GM18511 (cell line): ENCODE data around the gene SYMPK.

Experiments used
- ATAC-seq: cut with Tn5 transposase; IDR thresholded peaks from one replicate; pipeline ENCODE4 v1.9.1; 2021; ENCODE audit warnings: mild to moderate bottlenecking, moderate library complexity; ENCODE audit not compliant: unreplicated experiment

SYMPK gene

DNA sequence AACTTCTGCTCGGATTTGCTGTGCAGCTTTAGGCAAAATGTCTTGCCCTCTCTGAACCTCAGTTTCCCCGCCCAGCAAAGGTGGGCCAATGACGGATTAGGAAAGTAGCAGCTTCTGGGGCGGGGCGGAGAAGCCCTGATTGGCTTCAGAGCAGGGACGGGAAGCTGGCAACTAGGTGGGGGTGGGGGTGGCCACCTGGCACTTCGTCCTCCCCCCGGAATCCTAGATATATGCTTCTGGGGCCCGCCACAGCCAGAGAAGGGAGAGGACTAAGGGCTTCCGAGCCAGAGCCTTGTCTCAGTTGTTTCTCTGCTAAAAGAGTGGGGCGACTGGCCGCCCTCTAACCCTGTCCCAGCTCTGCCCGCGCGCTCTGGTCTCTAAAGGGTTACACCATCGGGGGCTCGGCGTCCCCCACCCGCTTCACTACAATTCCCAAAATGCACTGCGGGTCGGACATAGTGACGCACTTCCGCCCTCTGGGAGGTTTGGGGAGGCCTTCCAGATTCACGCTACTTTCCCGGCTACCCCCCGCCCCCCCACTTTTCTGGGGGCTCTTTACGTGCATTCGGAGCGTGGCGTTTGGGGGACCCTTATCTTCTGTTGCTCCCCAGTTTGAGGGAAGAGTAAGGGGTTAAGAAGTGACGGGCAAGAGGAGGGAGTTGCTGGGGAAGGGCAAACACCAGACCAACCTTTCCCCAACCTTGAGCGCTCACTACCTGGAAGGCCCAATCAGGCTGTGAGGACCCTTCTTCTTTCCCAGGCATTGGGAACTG is 23.7 kb upstream of the SYMPK start:
- peak; percentile 67 for ATAC-seq

DNA sequence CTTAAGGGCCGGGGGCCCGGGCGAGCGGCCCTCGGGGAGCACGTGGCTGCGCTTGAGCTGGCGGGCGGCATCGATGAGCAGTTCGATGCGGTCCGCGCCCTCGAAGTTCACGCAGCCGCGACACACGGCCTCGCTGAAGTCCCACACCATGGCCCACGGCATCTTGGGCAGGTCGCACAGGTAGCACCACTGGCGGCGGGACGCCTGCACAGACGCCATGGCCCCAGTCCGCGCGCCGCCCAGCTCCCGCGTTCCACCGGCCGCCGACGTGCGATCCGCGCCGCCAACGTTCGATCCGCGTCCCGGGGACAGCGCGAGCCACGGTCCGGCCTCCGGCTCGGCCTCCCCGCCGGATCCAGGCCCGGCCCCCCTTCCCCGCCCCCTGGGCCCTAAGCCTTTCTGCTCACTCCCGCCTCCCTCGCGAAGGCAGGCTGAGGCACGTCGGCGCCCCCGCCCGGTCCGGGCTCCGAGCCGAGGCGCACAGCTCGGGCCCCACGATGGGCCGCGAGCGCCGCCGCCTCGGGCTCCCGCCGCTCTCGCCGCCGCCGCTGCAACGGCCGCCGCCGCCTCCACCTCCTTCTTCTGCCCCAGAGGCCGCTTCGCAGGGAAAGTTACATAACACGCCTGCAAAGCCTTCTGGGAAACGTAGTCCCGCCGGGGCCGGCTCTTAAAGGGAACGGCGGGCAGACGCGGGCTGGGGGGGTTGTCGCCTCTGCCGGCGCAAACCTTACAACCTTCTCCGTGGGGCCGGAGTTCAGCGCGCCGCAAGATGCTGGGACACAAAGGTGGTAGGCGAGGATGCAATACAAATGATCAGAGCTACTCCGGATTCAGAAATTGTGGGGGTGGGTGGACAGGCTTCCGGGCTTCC is 22.8 kb upstream of the SYMPK start, which contains the start of gene IRF2BP1:
TSS of gene IRF2BP1 (minus strand) at position 586 of the 871 bp plus-strand sequence. CDS start at position 219, 367 bp downstream.
- peak; percentile 59 for ATAC-seq

DNA sequence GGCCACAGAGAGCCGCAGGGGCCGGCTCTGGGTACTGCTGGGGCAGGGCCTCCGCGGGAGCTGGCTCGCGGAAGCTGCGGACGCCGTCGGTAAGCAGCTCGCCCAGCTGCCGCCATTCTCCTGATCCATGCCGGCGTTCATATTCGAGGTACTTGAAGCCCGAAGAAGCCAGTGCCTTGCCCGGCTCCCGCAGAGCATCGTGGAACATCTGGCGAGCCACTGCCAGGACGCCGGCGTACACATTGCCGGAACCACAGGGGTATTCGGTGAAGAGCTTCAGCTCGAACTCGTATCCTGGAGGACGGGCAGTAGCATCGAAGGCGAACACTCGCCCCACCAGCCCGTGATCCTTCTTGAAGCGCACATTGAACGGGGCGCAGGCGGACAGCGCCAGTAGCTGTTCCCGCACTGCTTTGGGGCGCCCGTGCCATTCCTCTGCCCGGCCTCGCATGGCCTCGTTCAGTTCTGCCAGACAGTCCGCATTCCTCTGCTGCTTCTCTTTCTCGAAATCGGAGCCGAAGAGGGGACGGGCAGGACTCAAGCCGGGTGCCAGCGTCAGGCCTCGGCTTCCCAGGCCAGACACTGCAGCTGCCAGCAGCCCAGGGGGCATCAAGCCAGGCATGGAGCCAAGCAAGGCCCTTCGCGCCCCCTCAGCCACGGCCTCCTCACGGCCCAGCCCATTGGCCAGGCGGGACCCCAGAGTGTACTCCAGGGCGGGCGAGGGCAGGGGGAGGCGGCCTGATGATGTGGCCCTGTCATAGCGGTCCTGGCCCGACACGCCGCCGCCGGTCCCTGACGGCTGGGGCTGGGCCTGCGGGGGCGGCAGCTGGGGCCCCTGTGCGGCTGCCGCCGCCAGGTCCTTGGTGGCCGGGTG is 22.0 kb upstream of the SYMPK start:
- no peak for ATAC-seq

DNA sequence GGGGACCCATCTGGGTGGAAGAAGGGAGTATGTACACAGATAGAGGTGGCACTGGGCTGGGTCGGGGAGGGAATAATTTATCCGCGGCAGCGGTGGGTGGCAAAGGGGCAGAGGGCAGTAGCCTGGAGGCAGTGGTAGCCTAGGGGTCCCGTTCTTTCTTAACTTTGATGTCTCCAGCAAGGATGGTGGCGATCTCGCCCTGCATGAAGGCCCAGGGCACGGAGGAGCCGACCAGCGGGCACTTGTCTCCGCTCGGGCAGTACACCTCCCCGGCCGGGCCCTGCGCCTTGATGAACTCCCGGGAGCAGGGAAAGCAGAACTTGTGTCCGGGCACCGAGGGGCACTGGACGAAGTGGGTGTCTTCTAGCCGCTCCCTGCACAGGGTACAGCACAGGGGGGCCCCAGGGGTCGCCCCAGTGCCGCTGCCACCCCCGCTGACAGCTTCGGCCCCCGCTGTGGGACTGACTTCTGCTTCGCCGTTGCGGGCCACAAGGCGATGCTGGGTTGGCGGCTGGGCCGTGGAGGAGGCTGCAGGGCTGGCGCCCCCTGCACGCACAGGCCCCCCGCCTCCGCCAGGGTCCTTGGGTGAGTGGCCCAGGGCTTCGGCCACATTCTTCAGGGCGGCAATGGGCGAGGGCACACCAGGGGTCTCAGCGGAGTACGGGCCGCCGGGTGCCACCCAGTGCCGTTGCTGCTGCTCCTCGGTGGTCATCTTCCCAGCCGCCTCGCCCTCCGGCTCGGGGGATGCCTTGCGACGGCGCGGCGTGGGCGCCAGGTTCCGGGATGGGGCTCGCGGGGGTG is 21.1 kb upstream of the SYMPK start:
- ATAC-seq: no peak

DNA sequence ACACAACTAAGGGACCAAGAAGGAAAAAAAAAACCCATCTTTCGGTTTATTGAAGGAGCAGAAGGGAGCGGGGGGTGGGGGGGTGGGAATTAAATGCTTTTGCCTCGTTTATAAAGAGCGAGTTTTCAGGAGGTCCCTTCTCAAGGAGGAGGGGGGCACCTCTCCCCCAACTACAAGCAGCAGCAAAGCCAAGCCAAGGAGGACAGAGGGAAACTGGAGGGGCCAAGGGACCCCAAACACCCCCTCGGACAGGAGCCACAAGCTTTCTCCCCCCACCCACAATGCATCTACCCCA is 20.6 kb upstream of the SYMPK start:
- no peak for ATAC-seq

DNA sequence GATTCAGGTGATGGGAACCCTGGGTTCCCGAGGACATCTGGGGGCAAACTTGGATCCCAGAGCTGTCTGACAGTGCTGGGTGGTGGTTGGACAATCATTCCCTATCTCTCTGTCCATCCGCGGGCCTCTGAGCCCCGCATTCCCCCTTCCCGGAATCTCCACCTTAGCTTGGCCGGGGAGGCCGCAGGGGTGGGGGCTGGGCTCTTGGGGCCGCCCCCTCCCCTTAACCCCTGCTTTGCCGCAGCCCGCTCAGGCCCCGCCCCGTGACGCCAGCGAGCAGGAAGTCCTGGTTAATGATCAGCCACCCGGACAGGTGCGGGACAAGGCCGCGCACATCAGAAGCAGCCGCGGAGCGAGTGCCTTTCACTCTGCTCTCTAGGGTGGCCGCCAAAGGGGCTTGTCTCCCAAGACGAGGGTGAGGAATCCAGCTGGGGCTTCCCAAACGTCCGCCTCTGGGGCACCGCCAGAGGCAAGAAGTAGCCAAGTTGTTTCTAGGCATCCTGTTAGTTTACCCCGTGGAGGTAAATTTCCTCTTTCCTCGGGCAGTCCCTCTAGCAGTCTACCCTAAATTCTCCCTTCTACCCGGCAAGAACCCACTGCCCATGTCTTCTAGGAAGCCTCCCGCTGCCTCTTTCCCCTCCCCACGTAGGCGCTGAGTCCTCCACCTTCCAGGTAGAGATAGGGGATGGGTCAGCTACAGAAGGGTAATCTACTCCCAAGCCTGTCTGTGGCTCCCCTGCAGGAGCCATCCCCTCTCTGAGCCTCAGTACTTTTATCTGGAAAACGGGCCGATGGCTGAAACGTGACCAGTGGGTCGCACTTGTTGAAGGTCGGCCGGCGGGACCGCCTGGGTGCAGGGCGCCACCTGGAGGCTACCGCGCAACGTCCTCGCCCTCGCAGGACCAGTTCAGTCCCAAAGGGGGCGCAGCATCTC is 20.0 kb upstream of the SYMPK start:
- no peak for ATAC-seq

DNA sequence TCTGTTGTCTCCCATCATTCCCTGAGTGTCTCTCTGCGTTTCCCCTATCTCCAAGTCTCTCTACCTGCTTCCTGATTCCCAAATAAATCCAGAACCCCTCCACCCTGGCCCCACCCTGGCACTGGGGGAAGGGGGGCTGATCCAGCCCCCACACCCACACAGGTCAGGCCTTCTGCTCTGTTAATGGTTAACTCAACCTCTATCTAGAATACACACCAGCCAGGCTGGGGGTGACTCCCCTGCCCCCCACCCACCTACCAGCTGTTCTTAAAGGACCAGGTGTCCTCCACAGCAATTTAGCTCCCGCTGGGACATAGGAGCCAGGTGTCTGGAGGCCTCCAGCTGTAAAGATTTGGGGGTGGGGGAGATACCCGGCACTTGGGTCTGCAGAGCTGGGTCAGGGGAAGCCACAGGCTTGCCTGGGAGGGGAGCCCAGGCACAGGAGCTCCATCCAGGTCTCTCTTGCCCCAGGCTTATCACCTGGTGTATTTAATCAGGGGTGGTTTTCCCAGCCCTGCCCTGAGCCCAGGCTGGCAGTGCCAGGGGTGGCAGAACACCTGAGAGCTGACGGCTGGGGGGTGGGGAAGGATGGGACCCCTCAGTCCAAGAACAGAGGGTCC is 19.1 kb upstream of the SYMPK start:
- ATAC-seq: no peak

DNA sequence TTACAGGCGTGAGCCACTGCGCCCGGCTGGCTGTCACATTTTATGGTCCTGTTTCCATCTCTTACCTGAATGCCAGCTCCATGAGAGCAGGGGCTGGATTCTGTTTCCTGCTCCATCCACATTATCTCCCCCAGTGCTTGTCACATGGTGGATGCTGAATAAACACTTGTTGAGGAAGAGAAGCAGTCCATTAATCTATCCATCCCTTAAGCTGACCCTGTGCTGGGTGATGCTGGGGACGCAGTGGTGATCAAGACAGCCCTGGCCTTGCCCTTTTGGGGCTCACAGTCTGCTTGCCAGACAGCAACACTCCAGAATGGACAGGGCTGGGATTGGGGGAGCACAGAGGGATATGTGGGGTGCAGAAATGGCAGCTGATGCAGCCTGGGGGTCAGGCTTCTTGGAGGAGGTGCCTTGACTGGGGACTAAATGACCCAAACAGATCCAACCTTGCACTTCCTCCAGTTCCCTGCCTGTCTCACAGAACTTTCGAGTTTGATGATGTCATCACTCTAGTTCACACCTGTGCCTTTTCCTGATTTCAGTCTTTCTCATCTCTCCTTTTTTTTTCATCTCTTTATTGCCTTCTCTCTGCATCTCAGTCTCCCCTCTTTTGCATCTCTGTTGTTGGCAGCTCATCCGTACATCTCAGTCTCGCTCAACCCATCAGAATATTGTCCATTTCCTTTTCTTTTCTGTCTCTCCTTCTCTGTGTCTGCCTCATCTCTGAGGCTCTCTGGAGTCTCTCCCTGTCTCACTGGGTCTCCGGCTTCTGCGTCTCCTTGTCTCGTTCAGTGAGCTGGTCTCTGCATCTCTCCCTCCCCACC is 18.3 kb upstream of the SYMPK start:
- no peak for ATAC-seq

DNA sequence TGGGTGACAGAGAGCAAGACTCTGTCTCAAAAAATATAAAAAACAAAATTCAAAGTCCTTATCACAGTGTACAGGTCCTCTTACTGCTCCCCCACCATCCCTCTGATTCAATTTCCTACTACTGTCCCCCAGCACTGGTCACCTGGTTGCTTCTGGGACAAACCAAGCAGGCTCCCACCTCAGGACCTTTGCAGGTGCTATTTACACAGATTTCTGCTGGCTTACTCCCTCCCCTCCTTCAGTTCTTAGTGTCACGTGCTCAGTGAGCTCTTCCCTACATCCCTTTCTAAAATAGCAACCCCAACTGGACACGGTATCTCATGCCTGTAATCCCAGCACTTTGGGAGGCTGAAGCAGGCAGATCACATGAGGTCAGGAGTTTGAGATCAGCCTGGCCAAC is 17.0 kb upstream of the SYMPK start:
- no peak for ATAC-seq

DNA sequence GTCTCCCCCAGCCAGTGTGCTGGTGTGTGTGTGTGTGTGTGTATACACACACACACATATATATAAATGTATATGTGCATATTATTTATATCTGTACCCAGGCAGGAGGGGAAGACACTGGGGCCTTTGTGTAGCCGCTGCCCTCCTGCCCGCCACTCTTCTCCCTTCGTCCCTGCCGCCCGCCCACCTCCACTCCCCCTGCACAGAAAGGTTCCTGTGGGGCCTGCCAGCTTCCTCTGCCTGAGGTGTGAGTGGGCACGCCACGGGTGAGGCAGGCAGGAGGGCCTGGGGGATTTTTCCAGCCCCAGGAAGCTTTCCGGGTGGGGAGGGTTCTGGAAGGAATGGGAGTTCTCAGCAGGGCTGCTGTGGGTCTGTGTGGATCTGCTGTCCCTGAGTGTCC is 16.1 kb upstream of the SYMPK start:
- ATAC-seq: no peak

DNA sequence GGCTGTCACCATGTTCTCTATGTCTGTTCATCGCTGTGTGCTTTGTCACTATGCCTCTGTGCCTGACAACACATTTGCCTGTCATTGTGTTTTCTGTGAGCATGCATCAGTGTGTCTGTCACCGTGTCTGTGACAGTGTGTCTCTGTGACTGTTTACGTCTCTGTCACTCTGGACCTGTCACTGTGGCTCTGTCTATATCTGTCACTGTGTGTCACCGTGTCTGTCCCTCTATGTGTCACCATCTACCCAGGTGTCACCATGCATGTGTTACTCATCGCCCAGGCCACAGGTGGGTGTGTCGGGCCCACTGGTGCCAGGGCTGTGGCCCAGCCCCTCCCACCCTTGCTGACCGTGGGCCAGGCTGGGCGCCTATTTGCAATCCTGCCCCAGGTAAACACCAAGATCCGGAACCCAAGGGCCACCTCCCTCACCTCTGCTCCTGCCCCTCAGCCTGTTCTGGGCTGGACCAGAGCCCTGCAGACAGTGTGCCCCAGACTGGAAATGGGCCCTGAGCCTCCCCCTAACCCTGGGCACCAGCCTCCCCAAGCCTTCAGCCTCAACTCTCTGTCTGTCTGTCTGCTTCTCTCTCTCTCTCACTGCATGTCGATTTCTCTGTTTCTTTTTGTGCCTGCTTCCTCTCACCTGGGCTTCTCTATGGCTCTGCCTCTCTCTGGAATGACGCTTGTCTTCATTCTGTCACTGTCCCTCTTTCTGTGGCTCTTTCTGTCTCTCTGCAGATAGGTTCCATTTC is 15.3 kb upstream of the SYMPK start:
- no peak for ATAC-seq

DNA sequence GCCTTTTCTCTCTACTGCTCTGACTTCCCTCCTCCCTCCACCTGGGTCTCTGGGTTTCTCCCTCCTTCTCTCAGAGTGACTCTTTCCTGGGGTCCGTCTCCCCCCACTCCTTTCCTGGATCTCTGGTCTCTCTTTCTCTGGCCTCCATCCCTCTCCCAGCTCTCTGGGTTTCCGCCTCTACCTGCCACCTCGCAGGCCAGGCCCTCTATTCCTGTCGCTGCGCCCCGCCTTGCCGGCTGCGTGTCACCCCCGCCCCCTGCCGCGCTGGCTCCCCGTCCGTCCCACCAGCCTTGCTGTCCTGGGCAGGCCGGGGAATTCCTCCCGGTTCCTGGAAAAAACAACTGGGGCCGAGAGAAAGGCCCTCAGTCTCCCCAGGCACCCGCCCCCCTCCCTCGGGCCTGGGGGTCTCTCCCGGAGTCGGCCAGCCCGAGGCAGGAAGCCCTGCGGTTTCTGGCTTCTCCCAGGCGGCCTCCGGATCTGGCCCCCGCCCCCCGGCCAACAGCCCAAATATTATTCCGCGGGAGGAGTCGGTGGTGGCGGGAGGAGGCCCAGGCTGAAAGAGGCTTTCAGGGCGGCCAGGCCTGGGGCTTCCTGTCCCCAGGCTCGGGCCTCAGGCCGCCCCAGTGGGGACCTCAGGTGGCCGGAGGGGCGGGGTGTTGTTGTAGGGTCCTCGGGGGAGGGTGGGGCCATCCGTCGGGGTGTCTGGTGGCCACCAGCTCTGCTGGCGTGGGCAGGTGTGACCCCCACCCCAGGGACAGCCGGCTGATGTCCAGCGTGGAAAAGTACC is 13.7 kb upstream of the SYMPK start:
- ATAC-seq: no peak

DNA sequence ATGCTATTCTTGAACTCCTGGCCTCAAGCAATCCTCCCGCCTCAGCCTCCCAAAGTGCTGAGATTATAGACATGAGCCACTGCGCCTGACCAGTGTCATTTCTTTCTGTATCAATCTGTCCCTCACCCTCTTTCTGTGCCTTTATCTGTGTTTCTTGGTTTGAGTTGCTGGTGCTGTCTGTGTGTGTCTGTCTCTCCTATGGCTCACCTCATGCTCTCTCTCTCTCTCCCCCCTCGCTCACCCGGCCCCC is 13.1 kb upstream of the SYMPK start:
- no peak for ATAC-seq

DNA sequence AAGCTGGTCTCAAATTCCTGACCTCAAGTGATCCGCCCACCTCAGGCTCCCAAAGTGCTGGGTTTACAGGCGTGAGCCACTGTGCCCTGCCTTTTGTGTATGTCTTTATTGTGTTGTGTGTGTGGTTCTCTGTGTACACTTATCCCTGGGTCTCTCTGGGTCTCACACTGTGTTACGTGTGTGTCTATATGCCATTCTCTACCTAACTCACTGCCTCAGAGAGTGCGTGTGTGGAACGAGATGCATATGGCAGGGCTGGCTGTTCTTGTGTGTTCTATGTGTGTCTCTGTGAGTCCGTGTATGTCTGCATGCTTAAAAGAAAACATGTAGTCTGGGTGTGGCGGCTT is 11.6 kb upstream of the SYMPK start:
- ATAC-seq: no peak

DNA sequence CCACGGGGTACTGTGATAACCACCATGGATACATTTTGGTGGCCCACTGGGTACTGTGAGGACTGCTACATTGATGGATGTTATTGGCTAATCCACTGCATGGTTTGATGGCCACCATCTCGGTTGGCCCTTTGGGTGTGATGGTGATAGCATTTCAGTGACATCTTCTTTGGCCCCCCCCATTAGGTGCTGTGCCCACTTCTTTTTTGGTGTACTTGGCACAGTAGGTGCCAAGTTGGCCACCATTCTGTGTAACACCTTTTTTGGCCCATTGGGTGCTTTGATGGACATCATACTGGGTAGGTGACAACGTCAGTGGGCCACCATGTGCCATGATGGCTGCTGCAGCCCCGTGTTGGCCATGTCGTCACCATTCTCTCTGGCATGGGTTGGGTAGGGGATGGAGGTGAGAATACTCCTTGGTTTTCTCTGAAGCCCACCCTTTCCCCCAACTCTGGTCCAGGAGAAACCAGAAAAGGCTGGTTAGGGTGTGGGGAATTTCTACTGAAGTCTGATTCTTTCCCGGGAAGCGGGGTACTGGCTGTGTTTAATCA is 10.3 kb upstream of the SYMPK start:
- no peak for ATAC-seq

DNA sequence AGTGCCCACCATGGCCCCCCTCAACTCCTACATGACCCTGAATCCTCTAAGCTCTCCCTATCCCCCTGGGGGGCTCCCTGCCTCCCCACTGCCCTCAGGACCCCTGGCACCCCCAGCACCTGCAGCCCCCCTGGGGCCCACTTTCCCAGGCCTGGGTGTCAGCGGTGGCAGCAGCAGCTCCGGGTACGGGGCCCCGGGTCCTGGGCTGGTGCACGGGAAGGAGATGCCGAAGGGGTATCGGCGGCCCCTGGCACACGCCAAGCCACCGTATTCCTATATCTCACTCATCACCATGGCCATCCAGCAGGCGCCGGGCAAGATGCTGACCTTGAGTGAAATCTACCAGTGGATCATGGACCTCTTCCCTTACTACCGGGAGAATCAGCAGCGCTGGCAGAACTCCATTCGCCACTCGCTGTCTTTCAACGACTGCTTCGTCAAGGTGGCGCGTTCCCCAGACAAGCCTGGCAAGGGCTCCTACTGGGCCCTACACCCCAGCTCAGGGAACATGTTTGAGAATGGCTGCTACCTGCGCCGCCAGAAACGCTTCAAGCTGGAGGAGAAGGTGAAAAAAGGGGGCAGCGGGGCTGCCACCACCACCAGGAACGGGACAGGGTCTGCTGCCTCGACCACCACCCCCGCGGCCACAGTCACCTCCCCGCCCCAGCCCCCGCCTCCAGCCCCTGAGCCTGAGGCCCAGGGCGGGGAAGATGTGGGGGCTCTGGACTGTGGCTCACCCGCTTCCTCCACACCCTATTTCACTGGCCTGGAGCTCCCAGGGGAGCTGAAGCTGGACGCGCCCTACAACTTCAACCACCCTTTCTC is 9.4 kb upstream of the SYMPK start:
- no peak for ATAC-seq
